PC-3 (cell line): ENCODE data around the gene SLC5A10. TPM values are rescaled to one million over a fixed set of nuclear protein-coding genes. Genes with fewer than 3 reads are reported as not detected.

Experiments used
- ATAC-seq: fragments of 200-7000 bp; cut with Tn5 transposase; 2 replicates; pipeline ENCODE4 v1.9.1; 2020; ENCODE audit warnings: mild to moderate bottlenecking, moderate library complexity
- BruUV-seq: library from RNA; stranded (reverse); fragments of 400-500 nt; replicated peaks from 2 replicates; lab custom pipeline; 2021; lab: Mats Ljungman, UMichigan
- CTCF ChIA-PET: fragments of 300-600 bp; sonication (Branson Sonifier 250); formaldehyde crosslinking; loops from one replicate; lab custom pipeline; 2022; ENCODE audit warnings: antibody characterized with exemption; lab: Charles Lee
- POLR2A ChIA-PET: fragments of 300-600 bp; sonication (Branson Sonifier 250); formaldehyde crosslinking; loops from one replicate; lab custom pipeline; 2022; ENCODE audit warnings: antibody characterized with exemption; ENCODE audit not compliant: unreplicated experiment; lab: Charles Lee
- DNase-seq: peaks from one replicate; pipeline ENCODE4 v3.0.0-alpha.2; 2015
- H2AFZ ChIP-seq: fragments of 300-600 bp; sonication (generic); 2 replicates; pipeline ENCODE4 v1.6.0; 2016; ENCODE audit warnings: antibody characterized with exemption, low read length
- H3F3A ChIP-seq: fragments of 300-600 bp; sonication (generic); one replicate; pipeline ENCODE4 v1.6.0; 2017; ENCODE audit warnings: antibody characterized with exemption, low read length, control low read depth, mild to moderate bottlenecking; ENCODE audit not compliant: unreplicated experiment
- H3K27ac ChIP-seq: fragments of 300-600 bp; sonication (generic); 2 replicates; pipeline ENCODE4 v1.5.1; 2016; ENCODE audit warnings: mild to moderate bottlenecking, low read length
- H3K27me3 ChIP-seq: fragments of 300-600 bp; sonication (generic); 2 replicates; pipeline ENCODE4 v1.6.1; 2016; ENCODE audit warnings: low read length, mixed read lengths
- H3K36me3 ChIP-seq: fragments of 300-600 bp; sonication (generic); 2 replicates; pipeline ENCODE4 v1.6.1; 2016; ENCODE audit warnings: low read depth, mixed run types, low read length, mixed read lengths
- H3K4me1 ChIP-seq: fragments of 300-600 bp; sonication (generic); 2 replicates; pipeline ENCODE4 v1.5.1; 2016; ENCODE audit warnings: low read length; ENCODE audit not compliant: insufficient read depth
- H3K4me2 ChIP-seq: fragments of 300-600 bp; sonication (generic); 2 replicates; pipeline ENCODE4 v1.6.0; 2016; ENCODE audit warnings: low read length
- H3K4me3 ChIP-seq: fragments of 300-600 bp; sonication (generic); 2 replicates; pipeline ENCODE4 v1.5.1; 2016; ENCODE audit warnings: mild to moderate bottlenecking, low read length, mixed read lengths
- H3K79me2 ChIP-seq: fragments of 300-600 bp; sonication (generic); 2 replicates; pipeline ENCODE4 v1.6.1; 2017; ENCODE audit warnings: low read length, mixed read lengths
- H3K9ac ChIP-seq: fragments of 300-600 bp; sonication (generic); 2 replicates; pipeline ENCODE4 v1.6.0; 2016; ENCODE audit warnings: mild to moderate bottlenecking, low read length
- H3K9me2 ChIP-seq: fragments of 300-600 bp; sonication (generic); replicated peaks from 2 replicates; pipeline ENCODE4 v1.6.1; 2016; ENCODE audit warnings: mixed run types, low read length, mixed read lengths
- H3K9me3 ChIP-seq: fragments of 300-600 bp; sonication (generic); 2 replicates; pipeline ENCODE4 v1.6.1; 2016; ENCODE audit warnings: low read length, mixed read lengths
- H4K20me1 ChIP-seq: fragments of 300-600 bp; sonication (generic); 2 replicates; pipeline ENCODE4 v1.6.1; 2016; ENCODE audit warnings: low read length, mixed read lengths
- EZH2 ChIP-seq: fragments of 300-600 bp; sonication (generic); IDR thresholded peaks from one replicate; pipeline ENCODE4 v1.6.1; 2017; ENCODE audit warnings: antibody characterized with exemption, mild to moderate bottlenecking, low read length; ENCODE audit not compliant: unreplicated experiment
- EZH2phosphoT487 ChIP-seq: fragments of 300-600 bp; sonication (generic); IDR thresholded peaks from 2 replicates; pipeline ENCODE4 v1.6.1; 2018; ENCODE audit warnings: mild to moderate bottlenecking, antibody characterized with exemption, low read length, borderline replicate concordance
- intact Hi-C: fragments of 100-400 bp; cut with micrococcal nuclease; formaldehyde crosslinking; loops from 2 replicates; pipeline ENCODE4 v1.9.0; 2023
- total RNA-seq: library from RNA; depleted of rRNA; stranded (reverse); fragments of >200 nt; gene quantifications from 2 replicates; pipeline ENCODE4 v1.2.3, GENCODE V29; 2014
- TF ChIP-seq, protein P1 (sequence below): fragments of 300-600 bp; sonication (generic); conservative IDR thresholded peaks from 2 replicates; pipeline ENCODE4 v1.5.1; 2017; ENCODE audit warnings: antibody characterized with exemption, low read depth, mild to moderate bottlenecking, low read length

SLC5A10 gene
- total RNA-seq, 1 experiment from 2014 or later: not detected

DNA sequence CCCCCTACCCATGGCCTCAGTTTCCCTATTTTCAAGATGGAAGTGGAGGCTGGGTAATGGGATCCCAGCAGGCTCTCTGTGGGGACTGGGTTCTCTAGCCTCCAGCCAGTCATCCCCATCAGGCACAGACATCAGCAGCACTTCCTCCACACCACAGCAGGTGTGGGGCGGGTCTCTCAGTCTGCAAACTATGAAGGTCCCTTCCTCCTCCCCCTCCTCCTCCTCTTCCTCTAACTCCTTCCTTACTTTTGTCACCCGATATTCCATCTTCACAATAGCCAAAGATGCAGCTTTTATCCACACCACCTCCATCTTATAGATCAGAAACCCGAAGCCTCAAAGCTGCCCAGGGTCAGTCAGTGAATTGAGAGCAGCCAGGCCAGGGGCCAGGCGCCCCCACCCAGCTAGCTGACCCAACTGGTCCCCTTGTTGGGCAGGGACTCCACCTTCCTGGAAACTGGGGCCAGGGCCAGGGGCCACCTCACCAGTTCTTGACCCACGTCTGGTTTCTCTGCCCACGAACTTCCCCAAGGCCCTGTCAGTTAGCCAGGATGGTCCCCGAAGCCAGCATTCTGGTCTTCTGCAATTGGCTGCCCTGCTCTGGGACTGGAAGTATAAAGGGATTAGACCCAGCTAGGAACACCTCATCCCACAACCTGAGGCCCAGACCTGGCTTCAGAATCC lies 50.1 kb downstream of the SLC5A10 start:
- intact Hi-C loops: no loop called here
- ChIA-PET POLR2A (no interaction called here), CTCF (no interaction called here)
- Histone ChIP-seq H4K20me1 (no peaks in the 10 kb centered on the region), H3K27me3 (no peaks in the 10 kb centered on the region), H3F3A (no peaks in the 10 kb centered on the region), H2AFZ (no peak overlapping the region), H3K79me2 (no peaks in the 10 kb centered on the region), H3K4me3 (no peak overlapping the region), H3K9me3 (no peaks in the 10 kb centered on the region), H3K4me1 (peaks cover 5% of the 10 kb centered on the region; the same call in 1 of the 2 replicates), H3K36me3 (no peaks in the 10 kb centered on the region), H3K27ac (no peak overlapping the region), H3K9me2 (no peaks in the 10 kb centered on the region), H3K4me2 (no peak overlapping the region), H3K9ac (no peak overlapping the region)
- BruUV-seq: no TSS peak
- no peak for DNase-seq
- no peak for ATAC-seq
- TF ChIP-seq, protein P1, sequence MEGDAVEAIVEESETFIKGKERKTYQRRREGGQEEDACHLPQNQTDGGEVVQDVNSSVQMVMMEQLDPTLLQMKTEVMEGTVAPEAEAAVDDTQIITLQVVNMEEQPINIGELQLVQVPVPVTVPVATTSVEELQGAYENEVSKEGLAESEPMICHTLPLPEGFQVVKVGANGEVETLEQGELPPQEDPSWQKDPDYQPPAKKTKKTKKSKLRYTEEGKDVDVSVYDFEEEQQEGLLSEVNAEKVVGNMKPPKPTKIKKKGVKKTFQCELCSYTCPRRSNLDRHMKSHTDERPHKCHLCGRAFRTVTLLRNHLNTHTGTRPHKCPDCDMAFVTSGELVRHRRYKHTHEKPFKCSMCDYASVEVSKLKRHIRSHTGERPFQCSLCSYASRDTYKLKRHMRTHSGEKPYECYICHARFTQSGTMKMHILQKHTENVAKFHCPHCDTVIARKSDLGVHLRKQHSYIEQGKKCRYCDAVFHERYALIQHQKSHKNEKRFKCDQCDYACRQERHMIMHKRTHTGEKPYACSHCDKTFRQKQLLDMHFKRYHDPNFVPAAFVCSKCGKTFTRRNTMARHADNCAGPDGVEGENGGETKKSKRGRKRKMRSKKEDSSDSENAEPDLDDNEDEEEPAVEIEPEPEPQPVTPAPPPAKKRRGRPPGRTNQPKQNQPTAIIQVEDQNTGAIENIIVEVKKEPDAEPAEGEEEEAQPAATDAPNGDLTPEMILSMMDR: no peak
- TF ChIP-seq EZH2phosphoT487: no peak
- TF ChIP-seq EZH2: no peak

DNA sequence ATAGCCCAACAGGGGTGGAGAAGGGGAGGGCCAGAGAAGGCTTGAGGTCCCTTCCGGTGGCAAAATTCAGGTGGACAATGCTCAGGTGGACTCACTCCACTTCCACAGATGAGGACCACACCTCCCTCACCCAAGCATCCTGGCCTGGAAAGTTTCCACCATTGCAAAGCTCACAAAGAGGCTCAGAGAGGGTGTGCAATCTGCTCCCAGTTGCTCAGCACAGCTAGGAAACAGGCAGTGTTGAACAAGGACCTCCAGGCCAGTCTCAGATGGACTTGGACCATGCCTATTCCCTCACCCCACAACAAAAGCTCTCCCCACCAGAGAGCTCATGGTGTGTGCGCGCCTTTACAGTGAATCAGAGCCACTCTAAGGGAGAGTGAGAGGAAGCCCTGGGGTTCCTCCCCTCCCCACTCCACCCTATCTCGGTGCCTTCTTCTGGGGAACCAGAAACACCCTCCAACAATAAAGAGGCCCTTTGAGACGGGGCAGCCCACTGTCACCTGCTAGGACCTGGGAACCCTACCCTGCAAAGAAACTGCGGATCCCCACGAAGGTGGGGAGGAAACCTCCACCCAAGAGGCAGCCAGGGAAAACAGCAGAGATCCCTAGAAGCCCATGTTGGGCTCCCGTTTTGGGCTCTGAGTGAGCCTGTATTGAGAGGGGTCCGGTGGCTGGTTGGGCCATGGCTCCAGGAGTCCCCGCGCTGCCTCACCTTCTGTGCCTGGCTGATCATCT lies 51.0 kb downstream of the SLC5A10 start:
- no peak overlapping the region for H3K4me3 ChIP-seq
- DNase-seq (no peak), ATAC-seq (no peak)
- no peaks in the 10 kb centered on the region for H3K27me3 ChIP-seq
- no TSS peak for BruUV-seq
- no peak for TF ChIP-seq EZH2
- TF ChIP-seq, protein P1: no peak
- TF ChIP-seq EZH2phosphoT487: no peak
- no peak overlapping the region for H3K27ac ChIP-seq
- no peaks in the 10 kb centered on the region for H3K36me3 ChIP-seq
- CTCF ChIA-PET: no interaction called here
- no peaks in the 10 kb centered on the region for H3F3A ChIP-seq
- no peaks in the 10 kb centered on the region for H4K20me1 ChIP-seq
- no peak overlapping the region for H3K9ac ChIP-seq
- H3K9me2 ChIP-seq: no peaks in the 10 kb centered on the region
- no peak overlapping the region for H2AFZ ChIP-seq
- peaks cover 5% of the 10 kb centered on the region; the same call in 1 of the 2 replicates for H3K4me1 ChIP-seq
- H3K4me2 ChIP-seq: no peak overlapping the region
- intact Hi-C loops: no loop called here
- H3K79me2 ChIP-seq: no peaks in the 10 kb centered on the region
- no peaks in the 10 kb centered on the region for H3K9me3 ChIP-seq
- POLR2A ChIA-PET: no interaction called here
